Stimulated activated CD4-positive, alpha-beta T cell treated with anti-CD3 and anti-CD28 coated beads, Interleukin-2, amount 100 ng/mL, for 24 hours (primary cell): ENCODE measurements around the gene SEMA6B.
"Not testable (repeated sequence)": the region's sequence is repeated elsewhere in the genome, so short reads cannot be mapped to it uniquely, and the experiment has no call there.

Experiments used
- DNase-seq, 2 donors: peaks; one replicate each; pipeline ENCODE4 v3.0.0-alpha.2; 2020

The SEMA6B gene

GRCh38 chr19:4559569-4559968, at the start of gene SEMA6B:
Gene SEMA6B, minus strand, starts transcription at chr19:4559684. Its CDS starts 1,227 bp downstream, at chr19:4558457.
- DNase-seq: no peak

- DNase-seq: no peak
These were observed 47.6 kb upstream of the SEMA6B start for GRCh38 chr19:4606921-4607678.

- no peak for DNase-seq
These were observed 46.7 kb upstream of the SEMA6B start for GRCh38 chr19:4606181-4606580.

- DNase-seq: no peak
These were observed 45.4 kb upstream of the SEMA6B start for GRCh38 chr19:4604912-4605311.

- DNase-seq: no peak
These were observed 43.4 kb upstream of the SEMA6B start for GRCh38 chr19:4602915-4603314.

GRCh38 chr19:4602173-4602788, 42.8 kb upstream of the SEMA6B start:
- no peak for DNase-seq

GRCh38 chr19:4600893-4601292, 41.4 kb upstream of the SEMA6B start:
- DNase-seq: no peak

GRCh38 chr19:4600082-4600481, 40.6 kb upstream of the SEMA6B start:
- no peak for DNase-seq

- DNase-seq: no peak
These were observed 39.2 kb upstream of the SEMA6B start for GRCh38 chr19:4598712-4599111.

GRCh38 chr19:4597975-4598671, 38.6 kb upstream of the SEMA6B start:
- DNase-seq: peak; percentile 51 to 60

GRCh38 chr19:4597278-4597974, 37.9 kb upstream of the SEMA6B start:
- DNase-seq: no peak

- DNase-seq: no peak
These were observed 36.8 kb upstream of the SEMA6B start for GRCh38 chr19:4596033-4596904.

GRCh38 chr19:4595158-4595557, 35.7 kb upstream of the SEMA6B start:
- not testable (repeated sequence) for DNase-seq

- no peak for DNase-seq
These were observed 34.7 kb upstream of the SEMA6B start for GRCh38 chr19:4594201-4594600.

GRCh38 chr19:4593409-4593851, 33.9 kb upstream of the SEMA6B start:
- no peak for DNase-seq

GRCh38 chr19:4592445-4592844, 33.0 kb upstream of the SEMA6B start:
- DNase-seq: no peak

GRCh38 chr19:4591320-4591719, 31.8 kb upstream of the SEMA6B start:
- no peak for DNase-seq

GRCh38 chr19:4590559-4590958, 31.1 kb upstream of the SEMA6B start:
- no peak for DNase-seq

GRCh38 chr19:4589579-4590410, 30.3 kb upstream of the SEMA6B start:
- DNase-seq: peak in 1 of 2 donors; percentile 35

GRCh38 chr19:4588291-4588761, 28.8 kb upstream of the SEMA6B start:
- DNase-seq: no peak

GRCh38 chr19:4587527-4587926, 28.0 kb upstream of the SEMA6B start:
- no peak for DNase-seq
